ENCODE data around the gene KAT2B.

DNA sequence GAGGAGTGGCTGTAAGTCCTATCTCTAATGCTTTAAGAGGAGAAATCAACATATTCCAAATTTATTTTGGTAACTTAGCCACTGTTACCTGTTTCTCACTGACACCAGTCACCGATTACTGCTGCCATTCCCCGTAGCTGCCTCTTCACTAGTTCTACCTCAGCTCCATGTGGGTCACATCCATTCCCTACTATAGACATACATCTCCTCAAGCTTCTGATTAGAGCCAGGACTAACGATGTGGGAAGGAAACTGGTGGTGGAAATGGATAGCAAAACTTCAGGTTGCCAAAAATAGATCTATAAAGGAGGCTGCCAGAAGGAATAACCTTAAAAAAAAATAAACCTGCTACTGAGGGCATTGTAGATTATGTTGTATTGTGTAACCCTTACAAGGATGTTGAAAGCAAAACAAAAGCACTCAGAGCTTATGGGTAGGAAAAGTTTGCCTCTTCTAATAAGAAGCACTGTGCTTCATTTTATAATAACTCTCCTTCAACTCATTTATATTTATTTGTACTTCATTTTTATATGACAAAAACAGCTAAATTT is 56.0 kb downstream of the KAT2B start:
- TF ChIP-seq, protein P1, sequence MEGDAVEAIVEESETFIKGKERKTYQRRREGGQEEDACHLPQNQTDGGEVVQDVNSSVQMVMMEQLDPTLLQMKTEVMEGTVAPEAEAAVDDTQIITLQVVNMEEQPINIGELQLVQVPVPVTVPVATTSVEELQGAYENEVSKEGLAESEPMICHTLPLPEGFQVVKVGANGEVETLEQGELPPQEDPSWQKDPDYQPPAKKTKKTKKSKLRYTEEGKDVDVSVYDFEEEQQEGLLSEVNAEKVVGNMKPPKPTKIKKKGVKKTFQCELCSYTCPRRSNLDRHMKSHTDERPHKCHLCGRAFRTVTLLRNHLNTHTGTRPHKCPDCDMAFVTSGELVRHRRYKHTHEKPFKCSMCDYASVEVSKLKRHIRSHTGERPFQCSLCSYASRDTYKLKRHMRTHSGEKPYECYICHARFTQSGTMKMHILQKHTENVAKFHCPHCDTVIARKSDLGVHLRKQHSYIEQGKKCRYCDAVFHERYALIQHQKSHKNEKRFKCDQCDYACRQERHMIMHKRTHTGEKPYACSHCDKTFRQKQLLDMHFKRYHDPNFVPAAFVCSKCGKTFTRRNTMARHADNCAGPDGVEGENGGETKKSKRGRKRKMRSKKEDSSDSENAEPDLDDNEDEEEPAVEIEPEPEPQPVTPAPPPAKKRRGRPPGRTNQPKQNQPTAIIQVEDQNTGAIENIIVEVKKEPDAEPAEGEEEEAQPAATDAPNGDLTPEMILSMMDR (IDR thresholded peaks at IDR 0.05): no peak
- no peak for TF ChIP-seq POLR2A (IDR thresholded peaks at IDR 0.05)
